Hepatocyte (in vitro differentiated cells): ENCODE results near the gene BATF3.

Experiments
- EZH2phosphoT487 ChIP-seq: fragments of 200-600 bp; sonication (generic); IDR thresholded peaks from one replicate; pipeline ENCODE4 v1.6.1; 2018; ENCODE audit warnings: antibody characterized with exemption, mild to moderate bottlenecking, low read depth, moderate library complexity; ENCODE audit not compliant: unreplicated experiment, severe bottlenecking
- TF ChIP-seq, protein P1 (sequence below): fragments of 200-600 bp; sonication (generic); IDR thresholded peaks from 2 replicates; pipeline ENCODE4 v1.5.1; 2016; ENCODE audit warnings: antibody characterized with exemption, mild to moderate bottlenecking; ENCODE audit not compliant: poor library complexity

DNA sequence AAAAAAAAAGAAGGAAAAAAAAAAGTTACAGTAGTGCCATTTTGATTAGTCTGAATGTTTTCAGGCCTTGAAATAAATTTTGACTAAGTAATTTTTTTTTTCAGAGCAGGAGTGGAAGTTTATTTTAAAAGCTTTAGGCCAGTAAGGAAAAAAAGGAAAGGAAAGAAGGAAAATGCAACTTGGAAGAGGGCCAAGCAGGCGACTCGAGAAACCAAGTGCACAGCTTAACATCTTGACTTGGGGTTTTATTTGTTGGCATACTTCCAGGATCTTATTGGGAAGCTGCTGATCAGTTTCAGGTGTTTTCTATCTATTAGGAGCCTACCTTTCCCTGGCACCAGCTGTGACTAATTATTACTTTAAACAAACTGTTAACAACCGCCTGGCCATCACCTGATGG, 49.4 kb downstream of the BATF3 start:
- TF ChIP-seq EZH2phosphoT487 = no peak
- TF ChIP-seq, protein P1, sequence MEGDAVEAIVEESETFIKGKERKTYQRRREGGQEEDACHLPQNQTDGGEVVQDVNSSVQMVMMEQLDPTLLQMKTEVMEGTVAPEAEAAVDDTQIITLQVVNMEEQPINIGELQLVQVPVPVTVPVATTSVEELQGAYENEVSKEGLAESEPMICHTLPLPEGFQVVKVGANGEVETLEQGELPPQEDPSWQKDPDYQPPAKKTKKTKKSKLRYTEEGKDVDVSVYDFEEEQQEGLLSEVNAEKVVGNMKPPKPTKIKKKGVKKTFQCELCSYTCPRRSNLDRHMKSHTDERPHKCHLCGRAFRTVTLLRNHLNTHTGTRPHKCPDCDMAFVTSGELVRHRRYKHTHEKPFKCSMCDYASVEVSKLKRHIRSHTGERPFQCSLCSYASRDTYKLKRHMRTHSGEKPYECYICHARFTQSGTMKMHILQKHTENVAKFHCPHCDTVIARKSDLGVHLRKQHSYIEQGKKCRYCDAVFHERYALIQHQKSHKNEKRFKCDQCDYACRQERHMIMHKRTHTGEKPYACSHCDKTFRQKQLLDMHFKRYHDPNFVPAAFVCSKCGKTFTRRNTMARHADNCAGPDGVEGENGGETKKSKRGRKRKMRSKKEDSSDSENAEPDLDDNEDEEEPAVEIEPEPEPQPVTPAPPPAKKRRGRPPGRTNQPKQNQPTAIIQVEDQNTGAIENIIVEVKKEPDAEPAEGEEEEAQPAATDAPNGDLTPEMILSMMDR = no peak
